ENCODE results near the gene ETS1.

- TF ChIP-seq, protein P1, sequence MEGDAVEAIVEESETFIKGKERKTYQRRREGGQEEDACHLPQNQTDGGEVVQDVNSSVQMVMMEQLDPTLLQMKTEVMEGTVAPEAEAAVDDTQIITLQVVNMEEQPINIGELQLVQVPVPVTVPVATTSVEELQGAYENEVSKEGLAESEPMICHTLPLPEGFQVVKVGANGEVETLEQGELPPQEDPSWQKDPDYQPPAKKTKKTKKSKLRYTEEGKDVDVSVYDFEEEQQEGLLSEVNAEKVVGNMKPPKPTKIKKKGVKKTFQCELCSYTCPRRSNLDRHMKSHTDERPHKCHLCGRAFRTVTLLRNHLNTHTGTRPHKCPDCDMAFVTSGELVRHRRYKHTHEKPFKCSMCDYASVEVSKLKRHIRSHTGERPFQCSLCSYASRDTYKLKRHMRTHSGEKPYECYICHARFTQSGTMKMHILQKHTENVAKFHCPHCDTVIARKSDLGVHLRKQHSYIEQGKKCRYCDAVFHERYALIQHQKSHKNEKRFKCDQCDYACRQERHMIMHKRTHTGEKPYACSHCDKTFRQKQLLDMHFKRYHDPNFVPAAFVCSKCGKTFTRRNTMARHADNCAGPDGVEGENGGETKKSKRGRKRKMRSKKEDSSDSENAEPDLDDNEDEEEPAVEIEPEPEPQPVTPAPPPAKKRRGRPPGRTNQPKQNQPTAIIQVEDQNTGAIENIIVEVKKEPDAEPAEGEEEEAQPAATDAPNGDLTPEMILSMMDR (conservative IDR thresholded peaks at IDR 0.05; ENCODE audit: low read depth, low read length), result no peak
- no peak for TF ChIP-seq EZH2 (IDR thresholded peaks at IDR 0.05; ENCODE audit: borderline replicate concordance, low read depth, low read length, poor library complexity, severe bottlenecking)
Measured at GRCh38 chr11:128432926-128433325, 154.4 kb downstream of the ETS1 start.

All from A673 (cell line).